SK-N-SH (cell line): ENCODE data around the gene PRELID1. TPM values are rescaled to one million over a fixed set of nuclear protein-coding genes. Genes with fewer than 3 reads are reported as not detected.

Source experiments
- CTCF ChIA-PET: fragments of 300-600, 350-600 bp; formaldehyde crosslinking; extraction: SDS; loops from one replicate; lab custom pipeline; 2021; lab: Yijun Ruan, JAX
- POLR2A ChIA-PET: fragments of 350-600 bp; sonication (Branson Sonifier 250); formaldehyde crosslinking; extraction: SDS; loops from one replicate; lab custom pipeline; 2020; ENCODE audit warnings: antibody characterized with exemption, inconsistent platforms; lab: Yijun Ruan, JAX
- DNase-seq: peaks from one replicate; pipeline ENCODE4 v3.0.0; 2012
- H2AFZ ChIP-seq: fragments of 200-600 bp; sonication (generic); 2 replicates; pipeline ENCODE4 v1.8.1; 2016; ENCODE audit warnings: antibody characterized with exemption, mild to moderate bottlenecking, low read depth
- H3F3A ChIP-seq: fragments of 200-600 bp; sonication (generic); replicated peaks from 2 replicates; pipeline ENCODE3; 2016; ENCODE audit warnings: antibody characterized with exemption, mild to moderate bottlenecking; ENCODE audit not compliant: insufficient read depth
- H3K27ac ChIP-seq, 2 experiments: fragments of 200-500 bp in 1 of 2; fragments of 200-600 bp in 1 of 2; sonication (Bioruptor generic) in 1 of 2; sonication (generic), shearing (Covaris generic) in 1 of 2; 2 replicates each; pipeline versions ENCODE4 v1.5.1 to v1.6.1; 2014 to 2016; ENCODE audit warnings: low read depth in 2 of 2, inconsistent platforms in 1 of 2, low read length in 1 of 2, mild to moderate bottlenecking in 1 of 2, mixed read lengths in 1 of 2
- H3K27me3 ChIP-seq: fragments of 200-600 bp; sonication (generic), shearing (Covaris generic); 2 replicates; pipeline ENCODE4 v1.6.1; 2016; ENCODE audit warnings: mixed run types; ENCODE audit not compliant: insufficient read depth
- H3K36me3 ChIP-seq, 2 experiments: fragments of 200-500 bp in 1 of 2; fragments of 200-600 bp in 1 of 2; sonication (Bioruptor generic) in 1 of 2; sonication (generic) in 1 of 2; replicated peaks in 1 of 2; 2 replicates each; pipeline versions ENCODE3 to v1.5.1; 2014 to 2016; ENCODE audit warnings: low read length in 1 of 2, mild to moderate bottlenecking in 1 of 2; ENCODE audit not compliant: insufficient read depth in 2 of 2, control insufficient read depth in 1 of 2
- H3K4me1 ChIP-seq, 2 experiments: fragments of 200-500 bp in 1 of 2; fragments of 200-600 bp in 1 of 2; sonication (Bioruptor generic) in 1 of 2; sonication (generic), shearing (Covaris generic) in 1 of 2; 2 replicates each; pipeline versions ENCODE4 v1.5.1 to v1.6.1; 2014 to 2016; ENCODE audit warnings: low read depth in 1 of 2, low read length in 1 of 2, mixed run types in 1 of 2; ENCODE audit not compliant: insufficient read depth in 2 of 2, control insufficient read depth in 1 of 2
- H3K4me2 ChIP-seq: fragments of 200-600 bp; sonication (generic), shearing (Covaris generic); 2 replicates; pipeline ENCODE4 v1.6.1; 2017; ENCODE audit warnings: mixed run types
- H3K4me3 ChIP-seq, 2 experiments: fragments of 200-500 bp in 1 of 2; fragments of 200-600 bp in 1 of 2; sonication (Bioruptor generic) in 1 of 2; sonication (generic), shearing (Covaris generic) in 1 of 2; 2 replicates each; pipeline versions ENCODE4 v1.5.1 to v1.8.1; 2014 to 2016; ENCODE audit warnings: low read depth in 2 of 2, inconsistent platforms in 1 of 2, low read length in 1 of 2, mild to moderate bottlenecking in 1 of 2, mixed read lengths in 1 of 2, moderate library complexity in 1 of 2
- H3K79me2 ChIP-seq: fragments of 200-600 bp; sonication (generic); 2 replicates; pipeline ENCODE4 v1.8.1; 2017; ENCODE audit warnings: mild to moderate bottlenecking; ENCODE audit not compliant: insufficient read depth
- H3K9ac ChIP-seq: fragments of 200-600 bp; sonication (generic); 2 replicates; pipeline ENCODE4 v1.6.1; 2017; ENCODE audit warnings: mixed run types
- H3K9me2 ChIP-seq: fragments of 200-600 bp; sonication (generic); 2 replicates; pipeline ENCODE4 v1.6.1; 2017; ENCODE audit warnings: mixed run types
- H3K9me3 ChIP-seq: fragments of 200-600 bp; sonication (generic); 2 replicates; pipeline ENCODE4 v1.6.1; 2017; ENCODE audit warnings: mixed run types, mild to moderate bottlenecking, moderate library complexity
- H4K20me1 ChIP-seq: fragments of 200-600 bp; sonication (generic); 2 replicates; pipeline ENCODE4 v1.6.1; 2017; ENCODE audit warnings: mild to moderate bottlenecking, mixed run types; ENCODE audit not compliant: insufficient read depth
- CHD2 ChIP-seq: fragments of 150-350 bp; IDR thresholded peaks from 2 replicates; pipeline ENCODE4 v1.6.1; 2018; ENCODE audit warnings: low read length; ENCODE audit not compliant: partially characterized antibody
- EZH2phosphoT487 ChIP-seq: fragments of 200-600 bp; sonication (generic); IDR thresholded peaks from 2 replicates; pipeline ENCODE4 v1.6.1; 2017; ENCODE audit warnings: low read depth, mixed run types, mild to moderate bottlenecking, antibody characterized with exemption, moderate library complexity, borderline replicate concordance
- FOSL2 ChIP-seq: IDR thresholded peaks from 2 replicates; pipeline ENCODE4 v1.4.0; 2012; ENCODE audit warnings: low read depth, mild to moderate bottlenecking, moderate library complexity, borderline replicate concordance
- FOXJ3 ChIP-seq: sonication (generic); formaldehyde crosslinking; IDR thresholded peaks from 2 replicates; pipeline ENCODE4 v1.5.1; 2020; ENCODE audit warnings: mild to moderate bottlenecking, missing genetic modification reagents
- FOXM1 ChIP-seq: IDR thresholded peaks from 2 replicates; pipeline ENCODE4 v1.4.0; 2012; ENCODE audit warnings: low read depth, mild to moderate bottlenecking
- GABPA ChIP-seq: IDR thresholded peaks from 2 replicates; pipeline ENCODE4 v1.4.0; 2012; ENCODE audit warnings: low read depth, mild to moderate bottlenecking
- GATA2 ChIP-seq: sonication (generic); formaldehyde crosslinking; IDR thresholded peaks from 2 replicates; pipeline ENCODE4 v1.5.0; 2020; ENCODE audit warnings: mild to moderate bottlenecking, missing genetic modification reagents
- MXI1 ChIP-seq: IDR thresholded peaks from 2 replicates; pipeline ENCODE4 v1.6.1; 2012; ENCODE audit warnings: mild to moderate bottlenecking, low read depth, low read length, improper control_type of control experiment
- NFIC ChIP-seq: IDR thresholded peaks from 2 replicates; pipeline ENCODE4 v1.4.0; 2012; ENCODE audit warnings: borderline replicate concordance
- NRF1 ChIP-seq: IDR thresholded peaks from 2 replicates; pipeline ENCODE4 v1.6.1; 2012; ENCODE audit warnings: low read depth, mild to moderate bottlenecking, low read length
- POLR2AphosphoS5 ChIP-seq: IDR thresholded peaks from 2 replicates; pipeline ENCODE4 v1.6.1; 2012; ENCODE audit warnings: low read depth, low read length
- REST ChIP-seq: IDR thresholded peaks from 2 replicates; pipeline ENCODE4 v1.6.1; 2012; ENCODE audit warnings: mild to moderate bottlenecking, low read depth, low read length, moderate library complexity
- RFX5 ChIP-seq: IDR thresholded peaks from 2 replicates; pipeline ENCODE4 v1.6.1; 2012; ENCODE audit warnings: mild to moderate bottlenecking, improper control_type of control experiment, low read length
- RXRA ChIP-seq: IDR thresholded peaks from 2 replicates; pipeline ENCODE4 v1.4.0; 2012; ENCODE audit warnings: low read depth, mild to moderate bottlenecking, borderline replicate concordance
- SIN3A ChIP-seq: IDR thresholded peaks from 2 replicates; pipeline ENCODE4 v1.6.1; 2012; ENCODE audit warnings: low read depth, mild to moderate bottlenecking, low read length, moderate library complexity, borderline replicate concordance
- SMC3 ChIP-seq: IDR thresholded peaks from 2 replicates; pipeline ENCODE4 v1.6.1; 2012; ENCODE audit warnings: low read depth, low read length, improper control_type of control experiment
- YY1 ChIP-seq: IDR thresholded peaks from 2 replicates; pipeline ENCODE4 v1.4.0; 2012; ENCODE audit warnings: low read depth, mild to moderate bottlenecking
- WGBS: methylation state at CpG from one replicate; pipeline ENCODE4 v1.1.6; 2017; ENCODE audit warnings: low lambda C conversion rate; 5-methylcytosine and 5-hydroxymethylcytosine counted together
- polyA plus RNA-seq, 3 experiments: library from polyadenylated mRNA; depleted of rRNA; stranded (reverse); fragments of >200 nt; gene quantifications; 2 replicates each; pipeline ENCODE4 v1.2.3, GENCODE V29; 2012
- TF ChIP-seq, protein P1 (sequence below): fragments of 150-350 bp; IDR thresholded peaks from 2 replicates; pipeline ENCODE4 v1.6.1; 2016; ENCODE audit warnings: mild to moderate bottlenecking, low read depth, low read length
- TF ChIP-seq, protein P2 (sequence below): fragments of 200-600 bp; sonication (generic); IDR thresholded peaks from 2 replicates; pipeline ENCODE4 v1.6.1; 2017; ENCODE audit warnings: antibody characterized with exemption, mild to moderate bottlenecking, moderate library complexity

PRELID1 gene
- polyA plus RNA-seq, 1 of the 3 experiments (the other 2 are of a cell fraction) = 344 TPM

DNA sequence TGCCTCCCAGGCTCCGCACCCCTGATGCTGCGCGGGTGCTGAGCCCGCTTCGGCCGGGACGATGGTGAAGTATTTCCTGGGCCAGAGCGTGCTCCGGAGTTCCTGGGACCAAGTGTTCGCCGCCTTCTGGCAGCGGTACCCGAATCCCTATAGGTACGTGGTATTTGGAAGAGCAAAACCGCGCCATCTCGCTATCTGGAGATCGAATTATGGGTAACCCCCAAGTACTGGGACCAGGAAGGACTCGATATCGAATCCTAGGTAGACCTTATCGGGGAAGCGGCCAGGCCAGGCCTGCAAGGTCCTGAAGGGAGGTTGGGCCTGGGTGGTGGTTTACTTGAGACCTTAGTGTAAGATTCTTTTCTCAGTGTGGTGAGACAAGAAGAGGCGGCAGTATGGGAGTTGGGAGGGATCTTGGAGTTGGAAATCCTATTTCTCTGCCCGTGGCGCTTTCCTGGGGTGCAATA is 359 bp downstream of the PRELID1 start:
- H3F3A ChIP-seq = peaks cover 18% of the 10 kb centered on the region
- no peak overlapping the region for H2AFZ ChIP-seq
- TF ChIP-seq RFX5 (no peak), RXRA (no peak)
- H3K9me2 ChIP-seq = no peaks in the 10 kb centered on the region
- peaks cover 30 to 48% of the 10 kb centered on the region in 2 experiments for H3K36me3 ChIP-seq
- H3K4me1 ChIP-seq = peaks cover 0 to 28% of the 10 kb centered on the region in 2 experiments; a peak in 1 of 4 replicates
- peak overlapping the region; percentile 60 to 76; a peak in 3 of 4 replicates for H3K27ac ChIP-seq
- DNase-seq = peak; percentile 48
- H3K9ac ChIP-seq = peak overlapping the region; percentile 90
- H3K4me3 ChIP-seq = peak overlapping the region; percentile 93 to 98
- CTCF ChIA-PET = interaction anchor here (0.8 to 6.5 kb wide), 5 partner anchors 10 to 190 kb away, joined by 3 to 48 read pairs (median 3); no protein-coding TSS in a partner anchor
- WGBS = 0% methylated on average over 16 of the region's 25 CpGs
- H3K4me2 ChIP-seq = peak overlapping the region; percentile 98
- POLR2A ChIA-PET = interaction anchor here (1.2 to 1.5 kb wide), 2 partner anchors 48 to 170 kb away, joined by 4 to 5 read pairs; partner anchors contain the start of genes LMAN2 and NSD1
- peaks cover 20% of the 10 kb centered on the region for H4K20me1 ChIP-seq
- H3K9me3 ChIP-seq = no peaks in the 10 kb centered on the region
- H3K27me3 ChIP-seq = no peaks in the 10 kb centered on the region
- H3K79me2 ChIP-seq = peaks cover 70% of the 10 kb centered on the region

DNA sequence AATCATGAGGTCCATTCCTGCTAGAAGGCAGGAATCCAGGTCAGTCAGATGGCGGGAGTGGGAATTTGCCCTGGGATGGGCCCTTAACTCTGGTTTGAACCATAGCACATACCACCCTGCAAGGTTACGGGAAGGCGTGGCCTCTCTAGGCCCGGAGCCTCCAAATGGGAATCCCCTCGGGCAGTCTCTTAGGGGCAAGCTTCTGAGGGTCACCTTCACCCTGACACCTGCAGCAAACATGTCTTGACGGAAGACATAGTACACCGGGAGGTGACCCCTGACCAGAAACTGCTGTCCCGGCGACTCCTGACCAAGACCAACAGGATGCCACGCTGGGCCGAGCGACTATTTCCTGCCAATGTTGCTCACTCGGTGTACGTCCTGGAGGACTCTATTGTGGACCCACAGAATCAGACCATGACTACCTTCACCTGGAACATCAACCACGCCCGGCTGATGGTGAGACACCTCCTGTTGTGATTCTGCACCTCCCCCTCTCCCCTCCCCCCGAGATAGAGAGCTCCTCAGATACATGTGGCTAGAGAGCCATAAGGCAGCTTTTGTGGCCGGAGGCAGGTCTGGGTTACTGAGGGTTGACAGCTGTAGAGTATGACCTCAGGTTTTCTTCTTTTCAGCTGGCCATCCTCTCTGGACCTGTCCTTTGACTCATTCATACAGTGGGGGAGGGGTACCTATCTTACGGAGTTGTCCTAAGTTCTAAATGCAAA is 957 bp downstream of the PRELID1 start:
- Histone ChIP-seq H3K9ac (peak overlapping the region; percentile 90), H3K4me2 (peak overlapping the region; percentile 98), H3K79me2 (peaks cover 76% of the 10 kb centered on the region), H3K27ac (peak overlapping the region; percentile 60 to 76; a peak in 3 of 4 replicates), H3F3A (peaks cover 23% of the 10 kb centered on the region), H3K9me2 (no peaks in the 10 kb centered on the region), H3K9me3 (no peaks in the 10 kb centered on the region), H3K4me3 (peak overlapping the region; percentile 93 to 98), H3K27me3 (no peaks in the 10 kb centered on the region), H4K20me1 (peaks cover 26% of the 10 kb centered on the region), H3K36me3 (peaks cover 30 to 44% of the 10 kb centered on the region in 2 experiments), H3K4me1 (peaks cover 0 to 28% of the 10 kb centered on the region in 2 experiments; a peak in 1 of 4 replicates), H2AFZ (no peak overlapping the region)
- TF ChIP-seq GATA2 (CRISPR knock-in tag) (no peak), MXI1 (peak; percentile 37; the same call in 1 of the 2 replicates), FOXJ3 (no peak), RFX5 (no peak), POLR2AphosphoS5 (0 out of 2 replicates have a peak, but pooled peaks have one; percentile 14), CHD2 (no peak), GABPA (no peak), REST (no peak), NFIC (no peak), FOSL2 (no peak), SMC3 (no peak), EZH2phosphoT487 (no peak), SIN3A (peak; percentile 73; the same call in 1 of the 2 replicates), YY1 (no peak), NRF1 (no peak), FOXM1 (no peak)
- TF ChIP-seq, protein P1, sequence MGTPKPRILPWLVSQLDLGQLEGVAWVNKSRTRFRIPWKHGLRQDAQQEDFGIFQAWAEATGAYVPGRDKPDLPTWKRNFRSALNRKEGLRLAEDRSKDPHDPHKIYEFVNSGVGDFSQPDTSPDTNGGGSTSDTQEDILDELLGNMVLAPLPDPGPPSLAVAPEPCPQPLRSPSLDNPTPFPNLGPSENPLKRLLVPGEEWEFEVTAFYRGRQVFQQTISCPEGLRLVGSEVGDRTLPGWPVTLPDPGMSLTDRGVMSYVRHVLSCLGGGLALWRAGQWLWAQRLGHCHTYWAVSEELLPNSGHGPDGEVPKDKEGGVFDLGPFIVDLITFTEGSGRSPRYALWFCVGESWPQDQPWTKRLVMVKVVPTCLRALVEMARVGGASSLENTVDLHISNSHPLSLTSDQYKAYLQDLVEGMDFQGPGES = no peak
- TF ChIP-seq, protein P2, sequence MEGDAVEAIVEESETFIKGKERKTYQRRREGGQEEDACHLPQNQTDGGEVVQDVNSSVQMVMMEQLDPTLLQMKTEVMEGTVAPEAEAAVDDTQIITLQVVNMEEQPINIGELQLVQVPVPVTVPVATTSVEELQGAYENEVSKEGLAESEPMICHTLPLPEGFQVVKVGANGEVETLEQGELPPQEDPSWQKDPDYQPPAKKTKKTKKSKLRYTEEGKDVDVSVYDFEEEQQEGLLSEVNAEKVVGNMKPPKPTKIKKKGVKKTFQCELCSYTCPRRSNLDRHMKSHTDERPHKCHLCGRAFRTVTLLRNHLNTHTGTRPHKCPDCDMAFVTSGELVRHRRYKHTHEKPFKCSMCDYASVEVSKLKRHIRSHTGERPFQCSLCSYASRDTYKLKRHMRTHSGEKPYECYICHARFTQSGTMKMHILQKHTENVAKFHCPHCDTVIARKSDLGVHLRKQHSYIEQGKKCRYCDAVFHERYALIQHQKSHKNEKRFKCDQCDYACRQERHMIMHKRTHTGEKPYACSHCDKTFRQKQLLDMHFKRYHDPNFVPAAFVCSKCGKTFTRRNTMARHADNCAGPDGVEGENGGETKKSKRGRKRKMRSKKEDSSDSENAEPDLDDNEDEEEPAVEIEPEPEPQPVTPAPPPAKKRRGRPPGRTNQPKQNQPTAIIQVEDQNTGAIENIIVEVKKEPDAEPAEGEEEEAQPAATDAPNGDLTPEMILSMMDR = no peak
- POLR2A ChIA-PET = no interaction called here
- WGBS = 13% methylated on average over 10 of the region's 19 CpGs
- DNase-seq = peak; percentile 48
- CTCF ChIA-PET = interaction anchor here (1.0 to 6.5 kb wide), 3 partner anchors 14 to 644 kb away, joined by 3 to 48 read pairs (median 6); no protein-coding TSS in a partner anchor
